KG1 (cell line): ENCODE measurements around the gene GPC6.

Experiments used
- DNase-seq: peaks from one replicate; lab custom pipeline; 2025; lab: John Stamatoyannopoulos, UW

The GPC6 gene

DNA sequence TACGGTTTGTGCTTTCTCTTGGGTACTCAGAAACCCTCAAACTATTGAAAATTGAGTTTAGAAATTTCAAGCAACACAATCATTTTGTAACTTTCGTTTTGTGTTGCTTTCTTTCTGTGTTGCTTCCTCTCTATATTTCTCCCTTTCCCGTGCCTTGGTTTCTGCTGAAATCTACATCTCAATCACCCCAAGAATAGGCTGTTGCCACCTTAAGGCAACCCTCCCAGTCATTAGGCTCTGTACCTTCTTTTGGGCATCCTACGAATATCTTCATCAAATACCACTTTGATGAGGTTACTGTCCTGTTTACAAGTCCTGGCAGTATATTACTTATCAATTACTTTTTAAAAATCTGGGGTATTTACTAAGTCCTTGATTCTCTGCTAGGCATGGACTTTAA is 621.6 kb downstream of the GPC6 start:
- DNase-seq: no peak

DNA sequence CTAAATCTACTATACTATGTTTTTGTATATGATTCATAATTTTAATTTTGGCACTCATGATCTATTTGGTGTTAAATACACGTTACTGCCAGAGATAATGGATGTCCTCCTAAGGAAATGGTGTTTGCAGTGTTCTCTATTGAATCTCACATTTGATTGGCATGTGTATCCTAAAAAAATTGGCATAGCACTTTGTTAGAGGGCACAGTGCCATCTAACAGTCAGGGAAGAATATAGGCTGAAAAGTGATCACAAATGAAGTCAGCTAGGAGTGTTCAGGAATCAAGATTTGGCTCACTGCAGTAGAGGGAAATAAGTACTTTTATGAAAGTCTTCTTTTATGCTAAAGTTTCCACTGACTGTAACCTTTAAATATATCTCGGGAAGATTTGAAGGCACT is 624.6 kb downstream of the GPC6 start:
- DNase-seq: no peak

DNA sequence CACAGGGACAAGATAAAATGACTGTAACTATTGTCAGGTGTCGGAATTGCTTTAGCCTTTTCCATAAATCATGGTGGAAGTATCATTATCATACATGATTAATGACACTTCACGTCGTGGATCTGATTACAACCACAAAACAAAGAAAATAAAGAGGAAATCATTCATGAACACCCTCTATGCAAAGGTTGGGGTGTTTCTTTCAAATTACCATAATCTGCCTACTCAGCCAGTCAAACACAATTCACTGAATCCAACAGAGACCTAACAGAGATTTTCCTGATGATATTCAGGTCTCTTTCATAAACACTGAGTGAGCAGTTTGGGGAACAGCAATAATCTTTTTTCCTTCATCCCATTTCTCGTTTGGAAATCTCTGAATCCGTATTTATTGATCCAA is 627.3 kb downstream of the GPC6 start:
- DNase-seq: no peak

DNA sequence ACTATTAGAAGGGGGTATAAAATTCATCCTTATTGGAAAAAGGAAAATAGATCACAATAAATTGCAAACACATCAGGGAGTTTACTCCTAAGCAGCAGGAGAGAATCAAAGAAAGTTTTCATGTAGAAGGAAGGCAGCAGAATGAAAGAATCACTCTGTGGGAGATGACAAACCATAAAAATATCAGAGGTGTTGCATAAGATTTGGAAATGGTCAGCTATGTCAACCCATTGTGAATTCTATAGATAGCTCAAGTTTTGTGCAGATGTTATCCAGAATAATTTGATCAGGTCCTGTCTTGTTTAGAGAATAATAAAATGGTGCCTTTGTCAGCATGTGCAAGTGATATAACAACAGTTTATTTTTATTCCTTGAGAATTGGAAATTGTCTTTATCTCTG is 630.5 kb downstream of the GPC6 start:
- DNase-seq: no peak

DNA sequence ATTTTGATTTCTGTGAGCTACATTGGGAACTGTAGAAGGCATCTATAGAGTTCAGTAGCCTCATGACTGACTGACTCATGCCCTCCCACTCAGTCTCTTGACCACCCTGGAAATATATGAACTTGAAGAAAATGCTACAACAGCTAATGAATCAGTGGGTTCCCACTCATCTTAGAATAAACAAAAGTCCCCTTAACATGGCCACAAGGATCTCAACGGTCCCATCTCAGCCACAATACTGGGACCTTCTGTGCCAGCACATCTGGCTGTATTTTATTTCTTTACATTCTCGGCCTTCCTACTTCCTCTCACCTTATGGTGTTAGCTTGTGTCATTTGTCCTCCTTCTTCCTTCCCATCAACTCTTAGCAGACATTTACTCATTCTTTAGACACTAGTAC is 633.1 kb downstream of the GPC6 start:
- DNase-seq: no peak

DNA sequence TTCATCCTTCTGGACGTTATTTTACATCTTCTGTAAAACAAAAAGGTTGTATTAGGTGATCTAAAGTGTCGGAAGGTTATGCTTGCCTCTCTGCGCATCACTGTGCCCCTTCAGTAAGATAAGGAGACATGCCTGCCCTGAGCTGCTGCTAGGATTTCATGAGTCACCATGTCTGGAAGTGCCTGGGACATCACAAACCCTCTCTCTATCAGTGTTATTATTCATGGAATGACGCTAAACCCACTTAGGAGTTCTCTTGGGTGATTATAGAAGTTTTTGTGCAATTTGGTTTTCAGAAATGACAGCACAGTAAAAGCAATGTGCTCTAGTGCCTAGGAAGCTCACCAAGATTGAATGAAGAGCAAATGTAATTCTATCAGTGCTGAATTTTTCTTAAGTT is 635.2 kb downstream of the GPC6 start:
- no peak for DNase-seq

DNA sequence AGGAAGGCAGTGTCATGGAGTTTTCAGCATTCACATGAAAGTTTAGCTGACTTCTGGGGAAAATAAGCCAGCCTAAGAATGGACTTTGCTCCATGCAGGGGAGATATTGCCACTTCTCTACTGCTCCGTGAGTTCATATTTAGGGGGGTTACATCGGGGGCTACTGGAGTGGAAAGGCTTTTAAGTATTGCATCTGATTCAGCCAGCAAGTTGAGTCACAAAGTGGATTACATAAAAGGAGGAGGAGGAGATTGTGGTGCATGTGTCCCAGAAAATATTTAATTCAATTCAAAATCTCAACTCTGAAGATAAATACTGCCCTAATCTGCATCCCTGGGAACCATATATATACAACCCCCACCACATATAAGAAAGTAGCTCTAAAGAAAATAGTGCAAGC is 635.7 kb downstream of the GPC6 start:
- DNase-seq: no peak

DNA sequence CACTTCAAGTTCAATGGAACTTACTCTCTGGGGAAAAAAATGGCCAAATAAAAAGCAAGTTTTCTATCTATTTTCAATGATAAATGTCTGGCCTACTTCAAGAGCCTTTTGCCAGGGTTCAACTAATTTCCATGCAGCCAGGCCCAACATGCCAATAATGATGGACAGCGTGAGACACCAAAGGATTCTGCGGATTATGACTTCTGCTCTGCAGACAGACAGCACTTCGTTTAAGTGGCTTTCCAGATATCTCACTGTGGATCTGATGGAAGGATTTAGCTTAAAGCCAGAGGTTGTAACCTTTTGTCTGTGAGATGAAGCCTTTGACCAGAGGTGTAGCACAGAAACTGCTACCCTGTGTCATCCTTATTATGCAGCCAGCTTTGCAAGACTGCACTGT is 638.6 kb downstream of the GPC6 start:
- DNase-seq: no peak

DNA sequence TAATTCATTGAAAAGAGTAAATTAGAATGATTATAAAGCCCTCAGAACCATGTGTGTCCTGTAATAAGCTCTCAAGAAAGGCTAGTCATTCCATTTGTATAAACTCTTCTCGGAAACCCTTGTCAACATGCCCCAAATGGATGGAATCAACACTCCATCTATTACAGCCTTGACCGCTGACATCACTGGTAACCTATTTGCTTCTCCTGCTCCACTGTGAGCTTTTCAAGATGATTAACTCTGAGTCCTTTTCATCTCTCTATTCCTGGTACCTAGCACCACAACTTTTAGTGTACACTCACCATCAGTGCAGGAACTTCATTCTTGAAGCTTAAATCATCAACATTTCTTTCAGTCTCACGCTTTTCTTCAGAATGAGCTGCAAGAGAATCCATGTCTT is 640.9 kb downstream of the GPC6 start:
- DNase-seq: no peak

DNA sequence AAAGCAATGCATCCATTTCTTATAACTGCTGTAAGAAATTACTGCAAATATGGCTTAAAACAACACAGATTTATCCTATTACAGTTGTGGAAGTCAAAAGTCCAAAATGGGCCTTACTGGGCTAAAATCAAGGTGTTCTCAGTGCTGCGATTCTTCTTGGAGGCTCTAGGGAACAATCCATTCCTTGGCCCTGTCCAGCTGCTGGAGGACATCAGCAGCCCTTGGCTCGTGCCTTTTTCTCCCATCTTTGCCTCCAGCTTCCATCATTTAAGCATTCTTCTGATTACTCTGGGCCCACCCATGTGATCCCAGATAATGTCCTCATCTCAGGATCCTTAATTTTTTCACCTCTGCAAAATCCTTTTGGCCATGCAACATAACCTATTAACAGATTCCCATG is 645.8 kb downstream of the GPC6 start:
- DNase-seq: no peak

DNA sequence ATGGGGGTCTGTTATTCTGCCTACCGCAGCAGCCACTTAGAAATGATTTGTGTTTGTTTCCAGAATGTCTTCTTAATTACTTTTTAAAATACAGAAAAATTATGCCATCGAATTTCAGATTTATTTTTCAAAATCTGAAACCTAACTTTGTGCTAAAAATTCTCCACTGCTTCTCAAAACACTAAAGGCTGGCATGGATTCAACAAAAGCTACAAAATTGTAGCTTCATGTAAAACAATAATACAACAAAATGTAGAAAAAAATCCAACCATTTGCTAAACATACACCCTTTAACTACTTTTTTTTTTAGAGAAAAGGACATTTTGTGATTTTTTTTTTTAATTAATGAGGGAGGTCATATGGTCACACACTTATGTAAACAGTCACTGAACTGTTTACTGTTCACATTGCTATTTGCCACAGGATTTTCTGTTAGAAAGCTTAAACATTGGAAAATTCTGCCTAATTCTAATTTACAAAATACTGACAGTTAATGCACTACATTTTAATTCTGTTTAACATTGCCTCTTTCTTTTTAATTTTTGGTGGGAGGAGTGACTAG is 646.3 kb downstream of the GPC6 start:
- no peak for DNase-seq

DNA sequence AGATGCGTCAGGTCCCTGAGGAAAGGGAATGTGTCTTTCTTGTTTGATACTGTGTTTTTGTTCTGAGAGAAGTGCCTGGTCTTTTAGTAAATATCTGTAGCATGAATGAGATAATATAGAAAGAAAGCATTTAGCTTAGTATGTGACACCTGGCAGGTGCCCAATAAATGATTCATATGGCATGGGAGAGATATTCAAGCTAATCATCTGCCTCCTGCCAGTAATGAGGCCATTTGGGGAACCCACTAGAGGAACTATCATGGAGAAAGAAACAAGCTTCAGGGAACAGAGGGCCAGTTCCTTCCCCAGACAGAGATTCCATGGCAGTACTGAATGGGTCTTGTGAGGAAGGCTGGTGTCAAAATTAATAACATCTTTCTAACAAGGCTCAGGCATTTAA is 648.9 kb downstream of the GPC6 start:
- no peak for DNase-seq

DNA sequence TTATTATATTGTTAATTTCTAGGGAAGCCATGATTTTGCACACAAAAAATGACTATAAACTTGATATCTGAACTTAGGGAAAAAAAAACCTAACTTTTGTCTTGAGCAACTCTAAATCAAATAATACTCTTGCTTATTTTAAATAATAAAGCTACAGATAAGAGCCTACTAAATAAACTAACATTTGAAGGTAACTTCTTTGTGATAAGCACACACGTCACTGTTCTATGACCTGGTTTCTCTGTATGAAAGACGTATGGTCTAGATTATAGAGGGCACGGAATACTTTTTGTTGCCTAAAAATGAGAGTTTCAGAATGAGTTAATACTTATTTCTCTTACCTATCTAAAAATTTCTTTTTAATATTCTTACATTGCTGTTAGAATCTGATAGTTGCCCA is 649.6 kb downstream of the GPC6 start:
- no peak for DNase-seq

DNA sequence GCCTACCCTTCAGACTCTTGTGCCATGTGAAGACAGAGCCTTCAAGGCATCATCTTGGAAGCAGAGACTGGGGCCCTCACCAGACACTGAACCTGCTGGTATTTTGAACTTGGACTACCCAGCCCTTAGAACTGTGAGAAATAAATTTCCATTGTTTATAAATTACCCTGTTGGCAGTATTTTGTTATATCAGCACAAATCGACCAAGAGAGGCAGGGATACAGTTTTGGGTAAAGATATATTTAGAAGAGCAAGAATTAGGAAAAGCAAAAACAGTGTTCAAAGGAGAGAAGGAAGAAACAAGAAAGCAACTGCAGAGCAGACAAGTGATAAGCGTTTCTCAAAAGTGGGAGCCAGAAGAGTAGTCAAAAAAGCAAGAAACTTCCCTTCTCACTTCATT is 652.1 kb downstream of the GPC6 start:
- DNase-seq: no peak

DNA sequence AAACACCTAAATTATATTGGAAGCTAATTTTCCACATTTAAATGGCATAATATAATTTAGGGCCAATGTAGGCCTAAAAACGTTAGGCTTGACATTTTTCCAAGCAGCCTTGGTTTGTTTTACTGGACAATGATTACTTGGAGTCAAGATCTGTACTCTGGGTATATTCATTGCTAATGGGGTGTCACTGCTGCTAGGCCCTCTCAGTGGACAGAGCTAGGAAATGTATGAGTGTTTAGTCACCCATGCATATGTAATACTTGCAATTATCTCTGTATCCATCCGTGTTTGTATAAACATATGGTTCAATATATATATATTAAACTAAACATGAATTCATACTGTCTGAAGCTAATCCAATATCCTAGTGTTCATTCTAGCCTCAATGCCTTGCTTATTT is 654.8 kb downstream of the GPC6 start:
- DNase-seq: no peak

DNA sequence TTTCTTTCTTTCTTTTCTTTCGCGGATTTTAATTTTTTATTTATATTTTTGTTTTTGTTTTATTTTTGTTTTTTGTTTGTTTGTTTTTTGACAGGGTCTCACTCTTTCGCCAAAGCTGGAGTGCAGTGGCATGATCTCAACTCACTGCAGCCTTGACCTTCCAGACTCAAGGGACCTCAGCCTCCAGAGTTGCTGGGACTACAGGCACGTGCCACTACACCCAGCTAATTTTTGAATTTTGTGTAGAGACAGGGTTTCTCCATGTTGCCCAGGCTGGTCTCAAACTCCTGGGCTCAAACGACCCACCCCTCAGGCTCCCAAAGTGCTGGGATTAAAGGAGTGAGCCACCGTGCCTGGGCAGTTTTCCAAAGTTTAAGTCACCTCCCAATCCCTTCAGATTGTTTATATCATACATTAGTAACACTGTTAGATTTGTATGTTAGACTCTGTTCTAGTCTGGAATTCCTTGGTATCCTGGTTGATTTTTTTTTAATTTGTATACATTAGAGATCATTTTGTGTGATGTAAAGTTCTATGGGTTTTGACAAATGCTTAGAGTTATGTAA is 655.6 kb downstream of the GPC6 start:
- no peak for DNase-seq

DNA sequence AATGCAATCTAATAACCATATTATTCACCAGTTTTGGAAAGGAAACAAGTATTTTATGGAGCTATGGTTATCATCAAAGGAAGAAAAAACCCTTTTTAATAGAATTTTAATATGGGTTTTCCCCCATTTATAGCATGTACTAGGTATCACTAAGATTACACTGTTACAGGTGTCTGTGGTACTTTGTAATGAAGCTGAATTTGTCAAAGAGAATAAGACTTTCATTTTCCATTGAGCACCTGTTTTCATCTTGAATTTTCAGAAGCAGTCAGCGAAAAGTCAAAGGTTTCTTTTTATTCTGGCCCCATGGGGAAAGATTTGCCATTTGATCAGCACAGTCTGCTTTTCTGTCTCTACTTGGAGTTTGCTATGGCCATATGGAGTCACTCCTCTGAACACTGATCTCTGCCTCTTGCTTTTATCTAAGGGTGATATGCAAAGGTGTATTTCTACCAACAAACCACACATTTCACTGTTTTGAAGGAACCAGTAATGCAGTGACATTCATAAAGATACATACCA is 662.9 kb downstream of the GPC6 start:
- no peak for DNase-seq

DNA sequence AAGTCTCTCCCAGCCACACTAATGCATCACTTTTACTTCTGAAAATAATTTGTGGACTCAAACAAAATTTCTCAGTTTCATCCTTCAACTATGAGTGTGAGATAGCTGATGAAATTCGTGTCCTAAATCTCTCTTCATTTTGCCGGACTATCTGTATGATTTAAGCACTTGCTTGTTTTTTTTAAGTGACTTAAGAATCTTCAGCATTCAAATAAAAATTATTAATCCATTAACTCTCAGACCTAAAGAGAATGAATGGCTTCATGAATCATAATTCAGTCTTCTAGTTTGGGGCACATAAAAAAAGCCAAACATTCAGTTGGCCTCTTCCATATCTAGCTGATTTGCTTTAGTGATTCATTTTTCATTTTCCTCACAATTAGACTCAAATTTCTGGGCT is 673.4 kb downstream of the GPC6 start:
- DNase-seq: no peak

DNA sequence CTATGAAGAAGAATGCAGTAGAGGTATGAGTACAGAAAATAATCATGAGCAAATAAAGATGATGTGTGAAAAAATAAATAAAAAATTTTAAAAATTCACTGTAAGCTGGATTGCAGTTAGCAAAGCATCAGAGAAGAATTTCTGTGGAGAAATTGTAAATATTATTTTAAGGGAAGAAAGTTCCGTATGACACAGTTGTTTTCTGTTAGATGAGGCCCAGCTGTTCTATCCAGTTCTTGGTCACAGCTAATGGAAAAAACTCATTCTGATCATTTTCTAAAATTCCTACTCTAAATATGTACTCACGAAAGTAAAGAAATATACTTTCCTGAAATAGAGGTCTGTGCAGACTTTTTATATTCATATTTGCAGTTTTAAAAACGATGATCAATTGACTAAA is 674.1 kb downstream of the GPC6 start:
- DNase-seq: no peak

DNA sequence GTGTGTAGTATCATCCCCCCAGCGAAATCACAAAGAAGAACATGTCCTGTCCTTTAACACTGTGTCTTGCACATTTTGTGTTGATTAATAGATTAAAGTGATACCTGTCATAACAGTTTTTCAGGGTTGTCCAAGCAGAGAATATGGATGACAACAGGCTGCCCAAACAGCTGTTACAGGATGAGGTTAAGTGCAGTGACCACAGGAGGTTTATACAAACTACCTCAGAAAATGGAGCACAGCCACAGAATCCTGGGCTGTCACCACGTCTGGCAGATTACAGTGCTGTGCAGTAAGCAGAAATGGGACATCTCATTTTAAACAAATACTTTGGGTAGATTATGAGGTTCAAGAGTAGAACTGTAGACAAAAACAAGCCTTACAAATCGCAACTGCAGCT is 677.3 kb downstream of the GPC6 start:
- DNase-seq: no peak

DNA sequence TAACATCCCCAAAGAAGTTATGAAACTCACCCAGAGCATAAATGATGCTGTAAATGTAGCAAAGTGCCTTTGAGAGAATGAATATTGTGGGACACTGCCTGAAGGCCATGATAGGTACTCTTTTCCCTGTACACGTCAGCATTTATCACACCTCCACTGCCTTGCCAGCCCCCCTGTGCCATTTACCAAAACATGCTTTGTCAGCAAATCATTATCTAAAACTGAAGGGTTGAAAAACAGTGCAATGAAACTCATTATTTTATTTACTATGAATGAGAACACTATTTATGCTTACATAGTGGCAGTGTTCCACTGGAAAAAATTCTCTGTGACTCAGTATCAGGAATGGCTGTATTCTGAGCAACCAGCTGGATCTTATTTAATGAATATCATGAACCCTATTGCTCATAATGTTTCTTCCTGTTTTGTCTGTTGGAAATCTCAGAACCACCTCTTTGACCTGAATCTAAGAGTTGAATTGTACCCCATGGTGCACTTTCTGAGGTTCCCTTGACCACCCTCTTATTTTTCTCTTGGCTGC is 688.7 kb downstream of the GPC6 start:
- no peak for DNase-seq

DNA sequence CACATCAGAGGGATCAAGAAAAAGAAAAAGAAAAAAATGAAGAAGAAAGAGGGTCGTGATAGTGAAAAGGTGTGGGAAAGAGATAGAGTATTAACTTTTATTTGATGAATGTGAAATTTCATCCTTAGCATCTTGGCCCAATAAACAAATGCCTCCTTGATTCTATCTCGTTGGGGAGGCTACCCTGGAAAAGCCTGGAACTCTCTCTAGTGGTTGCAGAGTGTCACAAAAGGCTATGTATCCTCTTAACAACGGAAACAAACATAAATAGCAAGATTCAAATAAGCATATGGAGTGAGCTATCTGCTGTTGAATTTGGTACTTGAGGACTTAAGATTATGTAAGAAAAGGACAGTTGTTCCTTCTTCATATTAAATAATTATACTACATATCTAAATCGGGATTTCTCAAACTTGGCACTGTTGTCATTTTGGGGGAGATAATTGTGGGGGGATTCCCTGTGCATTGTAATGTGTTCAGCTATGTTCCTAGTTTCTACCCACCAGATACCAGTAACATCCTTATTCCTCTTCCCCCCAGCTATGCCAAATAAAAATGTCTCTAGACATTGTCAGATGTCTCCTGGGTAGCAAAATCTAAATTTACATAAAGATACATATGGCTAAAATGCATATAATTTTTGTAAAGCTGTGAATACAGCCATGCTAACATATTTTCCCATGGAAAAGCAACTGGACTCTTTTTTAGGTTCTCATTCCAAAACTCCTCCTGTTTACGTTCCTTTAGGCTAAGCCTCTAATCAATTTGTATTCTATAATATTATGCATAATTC is 695.7 kb downstream of the GPC6 start:
- no peak for DNase-seq

DNA sequence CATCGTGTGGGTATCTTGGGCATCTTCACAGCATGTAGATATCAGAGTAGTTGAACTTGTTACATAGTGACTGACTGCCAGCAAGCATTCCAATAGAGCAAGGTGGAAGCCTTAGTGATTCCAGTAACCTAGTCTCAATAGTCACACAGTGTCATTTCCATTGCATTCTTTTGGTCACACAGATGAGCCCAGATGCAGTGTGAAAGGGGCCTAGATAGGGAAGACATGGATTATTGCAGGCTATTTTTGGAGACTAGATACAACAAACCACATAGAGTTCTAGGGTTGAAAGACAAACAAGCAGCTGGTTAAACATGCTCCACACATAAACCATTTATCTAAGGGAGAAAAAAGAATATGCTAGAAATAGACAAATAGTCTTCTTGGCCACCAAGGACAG is 699.4 kb downstream of the GPC6 start:
- no peak for DNase-seq
